Fibroblast of mammary gland (primary cell): ENCODE data around the gene MOSMO.
A peak's percentile ranks its signal among the peaks of the same experiment; 100 is the strongest.
"Not testable (repeated sequence)": the region's sequence is repeated elsewhere in the genome, so short reads cannot be mapped to it uniquely, and the experiment has no call there.

Experiments used
- DNase-seq: peaks from one replicate; pipeline ENCODE4 v3.0.0-alpha.2; 2010; ENCODE audit warnings: low read depth
- H3K4me3 ChIP-seq: 2 replicates; pipeline ENCODE4 v1.5.1; 2011; ENCODE audit warnings: low read depth, mild to moderate bottlenecking, low read length, moderate library complexity; ENCODE audit not compliant: control insufficient read depth
- TF ChIP-seq, protein P1 (sequence below): conservative IDR thresholded peaks from 2 replicates; pipeline ENCODE4 v1.5.1; 2011; ENCODE audit warnings: low read depth, low read length, inconsistent platforms; ENCODE audit not compliant: control insufficient read depth, insufficient read depth

The MOSMO gene

DNA sequence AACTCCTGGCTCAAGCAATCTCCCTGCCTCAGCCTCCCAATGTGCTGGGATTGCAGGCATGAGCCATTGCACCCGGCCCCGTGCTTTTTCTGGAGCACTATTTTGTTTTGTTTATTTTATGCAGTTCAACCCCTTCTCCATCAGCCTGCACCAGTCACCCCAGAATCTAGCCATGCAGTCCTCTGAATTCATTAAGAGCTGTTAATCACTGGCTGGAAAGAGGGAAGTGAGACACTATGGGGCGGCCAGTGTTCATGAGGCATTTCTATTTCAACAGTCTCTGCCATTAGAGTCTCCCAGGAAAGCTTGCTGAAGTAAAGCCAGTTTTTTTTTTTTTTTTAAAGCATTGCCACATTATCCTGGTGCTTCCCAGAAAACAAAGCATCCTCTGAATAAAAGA lies 86.1 kb downstream of the MOSMO start:
- no peak overlapping the region for H3K4me3 ChIP-seq
- DNase-seq: no peak
- TF ChIP-seq, protein P1, sequence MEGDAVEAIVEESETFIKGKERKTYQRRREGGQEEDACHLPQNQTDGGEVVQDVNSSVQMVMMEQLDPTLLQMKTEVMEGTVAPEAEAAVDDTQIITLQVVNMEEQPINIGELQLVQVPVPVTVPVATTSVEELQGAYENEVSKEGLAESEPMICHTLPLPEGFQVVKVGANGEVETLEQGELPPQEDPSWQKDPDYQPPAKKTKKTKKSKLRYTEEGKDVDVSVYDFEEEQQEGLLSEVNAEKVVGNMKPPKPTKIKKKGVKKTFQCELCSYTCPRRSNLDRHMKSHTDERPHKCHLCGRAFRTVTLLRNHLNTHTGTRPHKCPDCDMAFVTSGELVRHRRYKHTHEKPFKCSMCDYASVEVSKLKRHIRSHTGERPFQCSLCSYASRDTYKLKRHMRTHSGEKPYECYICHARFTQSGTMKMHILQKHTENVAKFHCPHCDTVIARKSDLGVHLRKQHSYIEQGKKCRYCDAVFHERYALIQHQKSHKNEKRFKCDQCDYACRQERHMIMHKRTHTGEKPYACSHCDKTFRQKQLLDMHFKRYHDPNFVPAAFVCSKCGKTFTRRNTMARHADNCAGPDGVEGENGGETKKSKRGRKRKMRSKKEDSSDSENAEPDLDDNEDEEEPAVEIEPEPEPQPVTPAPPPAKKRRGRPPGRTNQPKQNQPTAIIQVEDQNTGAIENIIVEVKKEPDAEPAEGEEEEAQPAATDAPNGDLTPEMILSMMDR: no peak

DNA sequence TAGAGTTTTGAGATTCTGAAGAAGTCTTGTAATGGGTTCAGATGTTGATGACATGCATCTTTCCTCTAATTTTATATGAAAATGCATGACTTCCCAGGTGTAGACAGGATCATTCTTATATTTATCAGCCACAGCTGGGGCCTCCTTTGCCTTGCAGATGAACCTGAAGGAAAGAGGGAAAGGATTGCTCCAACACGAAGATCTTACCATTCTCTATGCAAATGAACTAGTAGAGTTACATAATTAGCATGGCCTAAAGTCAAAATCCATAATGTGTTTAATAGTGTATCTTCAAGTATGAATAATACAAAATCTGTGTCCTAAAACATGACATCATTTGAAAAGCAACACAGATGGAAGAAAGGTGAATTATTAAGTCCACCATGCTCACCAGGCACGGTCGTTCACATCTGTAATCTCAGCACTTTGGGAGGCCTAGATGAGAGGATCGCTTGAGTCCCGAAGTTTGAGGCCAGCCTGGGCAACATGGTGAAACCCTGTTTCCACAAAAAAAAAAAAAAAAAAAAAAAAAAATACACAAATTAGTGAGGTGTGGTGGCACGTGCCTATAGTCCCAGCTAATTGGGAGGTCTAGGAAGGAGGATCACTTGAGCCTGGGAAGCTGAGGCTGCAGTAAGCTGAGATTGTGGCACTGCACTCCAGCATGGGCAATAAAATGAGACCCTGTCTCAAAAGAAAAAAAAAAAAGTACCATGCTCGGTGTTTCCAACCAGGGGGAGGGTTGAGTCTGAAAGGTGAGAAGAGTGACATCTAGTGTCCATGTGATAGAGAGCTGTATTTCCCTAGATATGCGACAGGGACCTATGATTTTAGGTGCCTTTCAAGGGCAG lies 90.7 kb downstream of the MOSMO start:
- no peak overlapping the region for H3K4me3 ChIP-seq
- TF ChIP-seq, protein P1: peak; percentile 82
- peak; percentile 59 for DNase-seq

DNA sequence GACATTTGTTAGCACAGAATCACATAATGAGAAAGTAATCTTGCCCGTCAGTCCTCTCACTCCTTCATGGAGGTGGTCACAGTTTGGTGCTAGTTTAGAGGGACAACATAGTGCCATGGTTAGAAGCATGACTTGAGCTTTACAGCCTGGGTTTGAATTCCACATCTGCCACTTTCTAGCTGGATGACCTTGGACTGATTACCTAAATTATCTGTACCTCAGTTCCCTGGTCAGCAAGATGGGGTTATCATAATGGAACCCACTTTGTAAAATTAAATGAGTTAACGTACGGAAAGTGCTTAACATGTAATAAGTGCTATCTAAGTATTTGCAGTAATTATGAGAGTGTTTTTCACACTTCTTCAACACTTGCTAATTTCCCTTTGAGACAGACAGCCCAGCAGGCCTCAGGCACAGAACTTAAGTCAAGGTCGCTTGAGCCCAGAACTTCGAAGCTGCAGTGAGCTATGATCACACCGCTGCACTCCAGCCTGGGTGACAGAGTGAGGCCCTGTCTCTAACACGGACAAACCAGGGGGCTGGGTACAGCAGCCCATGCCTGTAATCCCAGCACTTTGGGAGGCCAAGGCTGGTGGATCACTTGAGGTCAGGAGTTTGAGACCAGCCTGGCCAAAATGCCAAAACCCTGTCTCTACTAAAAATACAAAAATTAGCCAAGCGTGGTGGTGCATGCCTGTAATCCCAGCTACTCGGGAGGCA lies 91.5 kb downstream of the MOSMO start:
- no peak overlapping the region for H3K4me3 ChIP-seq

DNA sequence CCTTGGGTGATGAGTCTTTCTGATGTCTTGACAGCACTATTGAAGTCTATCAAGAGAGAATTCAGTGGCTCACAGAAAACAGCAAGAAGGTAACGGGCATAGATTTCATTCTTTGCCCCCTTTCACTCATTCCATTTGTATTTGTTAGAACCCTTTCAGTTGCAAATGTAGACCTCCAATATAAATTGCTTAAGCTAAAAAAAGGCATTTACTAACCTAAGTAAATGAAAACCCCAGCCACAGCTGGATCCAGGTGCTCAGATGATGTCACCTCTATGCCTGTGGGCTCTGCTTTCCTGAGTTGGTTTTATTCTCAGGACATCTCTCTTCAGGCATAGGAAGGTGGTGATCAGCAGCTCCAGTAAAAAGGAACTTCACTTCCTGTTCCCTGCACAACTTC lies 95.5 kb downstream of the MOSMO start:
- TF ChIP-seq, protein P1: no peak
- H3K4me3 ChIP-seq: no peak overlapping the region
- no peak for DNase-seq

More for the DNA sequence above, 91.5 kb downstream of the MOSMO start:
- no peak for DNase-seq
- TF ChIP-seq, protein P1: no peak

DNA sequence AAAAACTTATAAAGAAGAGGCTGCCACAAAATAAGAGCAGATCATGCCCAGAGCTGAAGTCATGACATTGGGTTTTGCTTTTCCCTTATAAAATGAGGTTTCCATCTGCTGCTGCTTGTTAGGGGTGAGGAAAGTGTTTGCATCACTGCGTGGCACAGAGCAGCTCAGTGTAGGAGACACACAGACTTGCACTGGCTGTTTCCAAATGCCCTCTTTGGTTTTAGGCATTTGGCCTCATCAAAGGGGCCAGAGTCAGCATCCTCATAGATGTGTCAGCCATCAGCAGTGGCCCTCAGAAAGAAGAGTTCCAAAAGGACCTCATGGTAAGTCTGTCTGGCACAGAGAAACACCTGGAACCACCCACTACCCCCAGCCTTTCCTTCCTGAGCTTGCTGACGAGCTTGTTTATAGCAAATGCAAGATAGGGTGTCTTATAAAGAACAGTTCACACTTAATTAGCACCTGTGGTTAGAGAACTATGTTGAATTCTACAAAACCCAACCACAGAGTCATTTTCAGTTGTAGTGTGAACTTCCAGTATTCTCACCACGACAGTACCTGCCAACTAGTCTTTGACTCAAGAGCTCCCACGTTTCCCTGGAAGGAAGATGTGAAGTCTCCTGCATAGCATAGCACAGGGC lies 101.5 kb downstream of the MOSMO start:
- TF ChIP-seq, protein P1: no peak
- DNase-seq: no peak

DNA sequence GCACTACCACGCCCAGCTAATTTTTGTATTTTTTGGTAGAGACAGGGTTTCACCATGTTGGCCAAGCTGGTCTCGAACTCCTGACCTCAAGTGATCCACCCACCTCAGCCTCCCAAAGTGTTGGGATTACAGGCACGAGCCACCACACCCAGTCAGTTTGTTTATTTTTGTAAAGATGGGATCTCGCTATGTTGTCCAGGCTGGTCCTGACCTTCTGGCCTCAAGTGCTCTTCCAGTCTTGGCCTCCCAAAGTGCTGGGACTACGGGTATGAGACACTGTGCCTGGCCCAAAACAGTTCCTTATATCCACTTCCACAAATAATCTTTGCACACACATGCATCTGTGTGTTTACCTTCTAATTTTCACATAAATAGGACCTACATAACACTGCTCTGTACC lies 103.7 kb downstream of the MOSMO start:
- not testable (repeated sequence) for DNase-seq, H3K4me3 ChIP-seq

More for the DNA sequence above, 101.5 kb downstream of the MOSMO start:
- H3K4me3 ChIP-seq: no peak overlapping the region
